HepG2 (cell line): ENCODE results near the gene ESPN. TPM values are rescaled to one million over a fixed set of nuclear protein-coding genes. Genes with fewer than 3 reads are reported as not detected.

Experiments
- BCL6 ChIP-seq: IDR thresholded peaks from 2 replicates; pipeline ENCODE4 v1.6.1; 2016; ENCODE audit warnings: missing genetic modification reagents, missing compliant biosample characterization
- BORCS8-MEF2B ChIP-seq: sonication (generic); formaldehyde crosslinking; IDR thresholded peaks from 2 replicates; pipeline ENCODE4 v1.8.0; 2022; ENCODE audit warnings: mild to moderate bottlenecking, missing genetic modification reagents
- JDP2 ChIP-seq: sonication (generic); formaldehyde crosslinking; IDR thresholded peaks from 2 replicates; pipeline ENCODE4 v1.8.1; 2022; ENCODE audit warnings: missing genetic modification reagents, borderline replicate concordance
- KDM2A ChIP-seq: sonication (generic); formaldehyde crosslinking; IDR thresholded peaks from 2 replicates; pipeline ENCODE4 v1.4.0; 2020; ENCODE audit warnings: low read depth, missing genetic modification reagents, borderline replicate concordance
- LCORL ChIP-seq, 2 experiments: fragments of 450-650 bp in 1 of 2; sonication (generic) in 1 of 2; formaldehyde crosslinking in 1 of 2; IDR thresholded peaks; 2 replicates each; pipeline versions ENCODE4 v1.5.0 to v1.6.1; 2017 to 2020; ENCODE audit warnings: antibody characterized with exemption in 1 of 2, missing genetic modification reagents in 1 of 2
- MED1 ChIP-seq: sonication (generic); formaldehyde crosslinking; IDR thresholded peaks from 2 replicates; pipeline ENCODE4 v1.4.0; 2020; ENCODE audit warnings: missing genetic modification reagents
- NFE2L1 ChIP-seq: sonication (generic); formaldehyde crosslinking; IDR thresholded peaks from 2 replicates; pipeline ENCODE4 v1.4.0; 2020; ENCODE audit warnings: missing genetic modification reagents, mild to moderate bottlenecking, borderline replicate concordance
- PHF21A ChIP-seq: sonication (generic); formaldehyde crosslinking; IDR thresholded peaks from 2 replicates; pipeline ENCODE4 v1.5.0; 2020; ENCODE audit warnings: mild to moderate bottlenecking, missing genetic modification reagents
- RARA ChIP-seq: IDR thresholded peaks from 2 replicates; pipeline ENCODE4 v1.6.1; 2016; ENCODE audit warnings: missing genetic modification reagents, missing compliant biosample characterization
- RNF2 ChIP-seq: fragments of 450-650 bp; conservative IDR thresholded peaks from 2 replicates; pipeline ENCODE4 v1.6.1; 2016; ENCODE audit warnings: low read depth
- SAP130 ChIP-seq: IDR thresholded peaks from 2 replicates; pipeline ENCODE4 v1.6.1; 2016; ENCODE audit warnings: low read depth
- SOX13 ChIP-seq, 3 experiments: fragments of 450-650 bp in 1 of 3; sonication (generic) in 1 of 3; formaldehyde crosslinking in 1 of 3; IDR thresholded peaks in 2 of 3; conservative IDR thresholded peaks in 1 of 3; 2 replicates each; pipeline versions ENCODE4 v1.5.0 to v1.6.1; 2016 to 2020; ENCODE audit warnings: antibody characterized with exemption in 1 of 3, mild to moderate bottlenecking in 1 of 3, missing compliant biosample characterization in 1 of 3, missing genetic modification reagents in 1 of 3, moderate library complexity in 1 of 3
- ZNF136 ChIP-seq: sonication (generic); formaldehyde crosslinking; IDR thresholded peaks from 2 replicates; pipeline ENCODE4 v1.8.1; 2022; ENCODE audit warnings: low read depth, mild to moderate bottlenecking, moderate library complexity, missing genetic modification reagents
- ZNF24 ChIP-seq: fragments of 450-650 bp; IDR thresholded peaks from 2 replicates; pipeline ENCODE4 v1.6.1; 2017; ENCODE audit warnings: antibody characterized with exemption, mild to moderate bottlenecking
- ZNF329 ChIP-seq: sonication (generic); formaldehyde crosslinking; IDR thresholded peaks from 2 replicates; pipeline ENCODE4 v1.9.0; 2021; ENCODE audit warnings: low read depth, mild to moderate bottlenecking, missing genetic modification reagents
- ZNF629 ChIP-seq: sonication (generic); formaldehyde crosslinking; conservative IDR thresholded peaks from 2 replicates; pipeline ENCODE4 v1.5.0; 2020; ENCODE audit warnings: missing genetic modification reagents
- ZNF878 ChIP-seq: sonication (generic); formaldehyde crosslinking; IDR thresholded peaks from 2 replicates; pipeline ENCODE4 v1.8.1; 2023; ENCODE audit warnings: mild to moderate bottlenecking, missing genetic modification reagents, moderate library complexity
- polyA plus RNA-seq, 8 experiments: library from polyadenylated mRNA; depleted of rRNA in 3 of 8; stranded (reverse) in 7 of 8; unstranded in 1 of 8; fragments of >200 nt; fragmentation: Illumina TruSeq in 4 of 8; extraction: Trizol in 4 of 8; gene quantifications; 2 replicates each; pipeline versions ENCODE4 v1.2.1 to v1.2.3, GENCODE V29; 2011 to 2016; ENCODE audit warnings: low read depth in 4 of 8, missing spikeins in 1 of 8, mixed read lengths in 1 of 8; ENCODE audit not compliant: insufficient read depth in 1 of 8
- total RNA-seq, 5 experiments: library from RNA; depleted of rRNA; stranded (reverse); fragments of >200 nt; fragmentation: Illumina TruSeq; extraction: Trizol; gene quantifications; 2 replicates each; pipeline ENCODE4 v1.2.3, GENCODE V29; 2016; ENCODE audit warnings: low read depth in 1 of 5
- TF ChIP-seq, protein P1 (sequence below): sonication (generic); formaldehyde crosslinking; IDR thresholded peaks from 2 replicates; pipeline ENCODE4 v1.4.0; 2020; ENCODE audit warnings: missing genetic modification reagents
- TF ChIP-seq, protein P2 (sequence below): sonication (generic); formaldehyde crosslinking; IDR thresholded peaks from 2 replicates; pipeline ENCODE4 v1.5.0; 2020; ENCODE audit warnings: missing genetic modification reagents
- TF ChIP-seq, protein P3 (sequence below): sonication (generic); formaldehyde crosslinking; conservative IDR thresholded peaks from 2 replicates; pipeline ENCODE4 v1.4.0; 2020; ENCODE audit warnings: missing genetic modification reagents
- TF ChIP-seq, protein P4 (sequence below): sonication (generic); formaldehyde crosslinking; IDR thresholded peaks from 2 replicates; pipeline ENCODE4 v1.4.0; 2020; ENCODE audit warnings: mild to moderate bottlenecking, missing genetic modification reagents, borderline replicate concordance

ESPN gene
- total and polyA plus RNA-seq, 2 of the 13 experiments (the other 11 are each of a cell fraction or from before 2014, with no cell fraction given) = 48.6 to 54.2 TPM

DNA sequence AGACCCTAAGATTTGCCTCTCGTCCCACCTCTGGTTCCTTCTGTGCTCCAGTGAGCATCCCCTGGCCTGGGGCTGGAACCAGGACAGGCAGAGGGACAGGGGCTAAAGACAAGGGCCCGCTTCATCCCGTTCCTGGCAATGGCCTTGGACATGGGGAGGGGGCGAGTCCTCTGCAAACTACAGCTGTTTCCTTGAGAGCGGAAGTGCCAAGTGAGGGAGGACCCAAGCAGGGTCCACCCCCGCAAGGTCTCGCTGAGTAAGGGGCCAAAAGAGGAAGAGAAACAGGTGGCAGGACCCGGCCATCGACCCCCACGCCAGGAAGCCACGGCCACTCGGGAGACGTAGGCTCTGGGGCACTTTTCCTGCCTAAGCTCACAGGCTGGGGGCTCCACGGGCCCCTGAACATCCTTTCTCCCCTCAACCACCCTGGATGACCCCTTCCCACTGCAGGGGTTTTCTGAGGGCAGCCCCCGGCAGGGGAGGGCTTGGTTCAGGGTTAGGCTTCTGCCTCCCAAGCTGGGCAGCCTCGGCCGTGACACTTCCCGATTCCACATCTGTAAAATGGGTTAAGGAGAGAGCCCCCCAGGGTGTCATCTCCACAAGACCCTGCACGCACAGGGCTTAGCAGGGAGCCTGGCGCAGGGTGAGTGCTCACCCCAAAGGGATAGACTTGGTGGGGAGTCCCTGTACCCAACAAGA, 84.8 kb downstream of the ESPN start (continued):
- TF ChIP-seq, protein P1, sequence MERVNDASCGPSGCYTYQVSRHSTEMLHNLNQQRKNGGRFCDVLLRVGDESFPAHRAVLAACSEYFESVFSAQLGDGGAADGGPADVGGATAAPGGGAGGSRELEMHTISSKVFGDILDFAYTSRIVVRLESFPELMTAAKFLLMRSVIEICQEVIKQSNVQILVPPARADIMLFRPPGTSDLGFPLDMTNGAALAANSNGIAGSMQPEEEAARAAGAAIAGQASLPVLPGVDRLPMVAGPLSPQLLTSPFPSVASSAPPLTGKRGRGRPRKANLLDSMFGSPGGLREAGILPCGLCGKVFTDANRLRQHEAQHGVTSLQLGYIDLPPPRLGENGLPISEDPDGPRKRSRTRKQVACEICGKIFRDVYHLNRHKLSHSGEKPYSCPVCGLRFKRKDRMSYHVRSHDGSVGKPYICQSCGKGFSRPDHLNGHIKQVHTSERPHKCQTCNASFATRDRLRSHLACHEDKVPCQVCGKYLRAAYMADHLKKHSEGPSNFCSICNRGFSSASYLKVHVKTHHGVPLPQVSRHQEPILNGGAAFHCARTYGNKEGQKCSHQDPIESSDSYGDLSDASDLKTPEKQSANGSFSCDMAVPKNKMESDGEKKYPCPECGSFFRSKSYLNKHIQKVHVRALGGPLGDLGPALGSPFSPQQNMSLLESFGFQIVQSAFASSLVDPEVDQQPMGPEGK (CRISPR knock-in tag) = peak; percentile 17; the same call in 1 of the 2 replicates
- TF ChIP-seq, protein P2, sequence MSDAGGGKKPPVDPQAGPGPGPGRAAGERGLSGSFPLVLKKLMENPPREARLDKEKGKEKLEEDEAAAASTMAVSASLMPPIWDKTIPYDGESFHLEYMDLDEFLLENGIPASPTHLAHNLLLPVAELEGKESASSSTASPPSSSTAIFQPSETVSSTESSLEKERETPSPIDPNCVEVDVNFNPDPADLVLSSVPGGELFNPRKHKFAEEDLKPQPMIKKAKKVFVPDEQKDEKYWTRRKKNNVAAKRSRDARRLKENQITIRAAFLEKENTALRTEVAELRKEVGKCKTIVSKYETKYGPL (CRISPR knock-in tag) = no peak
- 0 out of 2 replicates have a peak, but pooled peaks have one; percentile 19 for TF ChIP-seq PHF21A (CRISPR knock-in tag)
- peak; percentile 48 for TF ChIP-seq SAP130
- TF ChIP-seq, protein P3, sequence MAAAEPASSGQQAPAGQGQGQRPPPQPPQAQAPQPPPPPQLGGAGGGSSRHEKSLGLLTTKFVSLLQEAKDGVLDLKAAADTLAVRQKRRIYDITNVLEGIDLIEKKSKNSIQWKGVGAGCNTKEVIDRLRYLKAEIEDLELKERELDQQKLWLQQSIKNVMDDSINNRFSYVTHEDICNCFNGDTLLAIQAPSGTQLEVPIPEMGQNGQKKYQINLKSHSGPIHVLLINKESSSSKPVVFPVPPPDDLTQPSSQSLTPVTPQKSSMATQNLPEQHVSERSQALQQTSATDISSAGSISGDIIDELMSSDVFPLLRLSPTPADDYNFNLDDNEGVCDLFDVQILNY (CRISPR knock-in tag) = no peak
- TF ChIP-seq MED1 (CRISPR knock-in tag) = 0 out of 2 replicates have a peak, but pooled peaks have one; percentile 39
- TF ChIP-seq ZNF24 = no peak
- TF ChIP-seq KDM2A (CRISPR knock-in tag) = no peak
- TF ChIP-seq ZNF878 = no peak
- TF ChIP-seq BORCS8-MEF2B (CRISPR knock-in tag) = 0 out of 2 replicates have a peak, but pooled peaks have one; percentile 28
- TF ChIP-seq LCORL (IDR thresholded peaks at IDR 0.05) = no peak
- TF ChIP-seq LCORL (CRISPR knock-in tag; IDR thresholded peaks at IDR 0.05) = peak; percentile 60; the same call in 1 of the 2 replicates
- no peak for TF ChIP-seq SOX13 (IDR thresholded peaks at IDR 0.05)
- TF ChIP-seq SOX13 (CRISPR knock-in tag; conservative IDR thresholded peaks at IDR 0.05 in 1 of 2, IDR thresholded peaks at IDR 0.05 in 1 of 2) = peak in 1 of 2 experiments; percentile 20; a peak in 1 of 4 replicates
- TF ChIP-seq ZNF329 (CRISPR knock-in tag) = no peak
- no peak for TF ChIP-seq JDP2 (CRISPR knock-in tag)
- peak; percentile 60 for TF ChIP-seq ZNF629 (CRISPR knock-in tag)
- TF ChIP-seq, protein P4, sequence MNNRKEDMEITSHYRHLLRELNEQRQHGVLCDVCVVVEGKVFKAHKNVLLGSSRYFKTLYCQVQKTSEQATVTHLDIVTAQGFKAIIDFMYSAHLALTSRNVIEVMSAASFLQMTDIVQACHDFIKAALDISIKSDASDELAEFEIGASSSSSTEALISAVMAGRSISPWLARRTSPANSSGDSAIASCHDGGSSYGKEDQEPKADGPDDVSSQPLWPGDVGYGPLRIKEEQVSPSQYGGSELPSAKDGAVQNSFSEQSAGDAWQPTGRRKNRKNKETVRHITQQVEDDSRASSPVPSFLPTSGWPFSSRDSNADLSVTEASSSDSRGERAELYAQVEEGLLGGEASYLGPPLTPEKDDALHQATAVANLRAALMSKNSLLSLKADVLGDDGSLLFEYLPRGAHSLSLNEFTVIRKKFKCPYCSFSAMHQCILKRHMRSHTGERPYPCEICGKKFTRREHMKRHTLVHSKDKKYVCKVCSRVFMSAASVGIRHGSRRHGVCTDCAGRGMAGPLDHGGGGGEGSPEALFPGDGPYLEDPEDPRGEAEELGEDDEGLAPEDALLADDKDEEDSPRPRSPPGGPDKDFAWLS (CRISPR knock-in tag) = no peak
- TF ChIP-seq RARA (CRISPR knock-in tag) = peak; percentile 53
- TF ChIP-seq ZNF136 (CRISPR knock-in tag) = no peak
- no peak for TF ChIP-seq RNF2
- TF ChIP-seq NFE2L1 (CRISPR knock-in tag) = no peak
- peak; percentile 92 for TF ChIP-seq BCL6 (CRISPR knock-in tag)
